Natural killer cell treated with Interleukin-12 subunit alpha and Interleukin-12 subunit beta and Interleukin-15 and Interleukin-18, amount 100 ng/mL, for 72 hours (primary cell): ENCODE results near the gene PDZD4. TPM values are rescaled to one million over a fixed set of nuclear protein-coding genes. Genes with fewer than 3 reads are reported as not detected.

Experiments
- ATAC-seq, 2 donors: fragments of 150-1000 bp; cut with Tn5 transposase in 1 of 2; sonication (Bioruptor Pico), chemical (Tn5 transposase) in 1 of 2; 2 replicates each; pipeline ENCODE4 v1.10.0; 2021
- DNase-seq: peaks from one replicate; pipeline ENCODE4 v3.0.0; 2022; ENCODE audit warnings: low spot score
- H3K27ac Mint-ChIP-seq, 2 donors: 1 replicate in 1 of 2; 2 replicates in 1 of 2; pipeline ENCODE4 v1.8.0; 2022; ENCODE audit warnings: mixed read lengths in 2 of 2, mild to moderate bottlenecking in 1 of 2, moderate library complexity in 1 of 2
- H3K27me3 Mint-ChIP-seq, 2 donors: 1 replicate in 1 of 2; 2 replicates in 1 of 2; pipeline ENCODE4 v1.8.0; 2022; ENCODE audit warnings: mixed read lengths in 2 of 2
- H3K36me3 Mint-ChIP-seq: one replicate; pipeline ENCODE4 v1.8.0; 2022; ENCODE audit warnings: mixed read lengths
- H3K4me1 Mint-ChIP-seq, 2 donors: 1 replicate in 1 of 2; 2 replicates in 1 of 2; pipeline ENCODE4 v1.8.0; 2022; ENCODE audit warnings: low read depth in 2 of 2, mixed read lengths in 2 of 2, mild to moderate bottlenecking in 1 of 2
- H3K4me3 Mint-ChIP-seq: one replicate; pipeline ENCODE4 v1.8.0; 2022; ENCODE audit warnings: mixed read lengths
- H3K9me3 Mint-ChIP-seq: 2 replicates; pipeline ENCODE4 v1.8.0; 2022; ENCODE audit warnings: mixed read lengths
- total RNA-seq, 2 donors: library from RNA; stranded (reverse); gene quantifications; one replicate each; pipeline ENCODE4 v1.2.3, GENCODE V29; 2022

The PDZD4 gene
- total RNA-seq, 2 donors from 2014 or later, result 2.2 to 2.7 TPM

DNA sequence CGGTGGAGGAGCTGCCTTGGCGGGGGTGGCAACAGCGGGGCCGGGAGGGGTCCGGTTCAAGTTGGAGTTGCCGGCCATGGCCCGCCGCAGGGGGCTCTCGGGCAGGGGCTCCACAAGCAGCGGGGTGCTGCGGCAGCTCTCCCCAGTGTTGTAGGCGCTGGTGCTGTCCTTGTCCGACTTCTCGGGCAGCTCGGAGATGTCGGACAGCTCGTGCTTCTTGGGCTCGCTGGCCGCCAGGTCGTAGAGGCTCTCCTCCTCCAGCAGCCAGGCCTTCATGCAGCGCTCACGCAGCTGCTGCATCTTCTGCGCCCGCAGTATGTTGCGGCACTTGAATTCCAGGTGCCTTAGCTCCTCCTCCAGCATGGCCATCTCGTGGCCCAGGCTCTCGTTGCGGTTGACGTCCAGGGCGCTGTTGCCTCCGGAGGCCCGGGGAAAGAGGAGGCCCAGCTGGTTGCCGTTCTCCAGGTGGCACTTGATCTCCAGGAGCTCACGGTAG, 26.2 kb downstream of the PDZD4 start:
- no peaks in the 10 kb centered on the region for H3K9me3 Mint-ChIP-seq
- no peak overlapping the region for H3K4me3 Mint-ChIP-seq
- ATAC-seq (no peak), DNase-seq (no peak)
- no peaks in the 10 kb centered on the region for H3K36me3 Mint-ChIP-seq
- peaks cover 0 to 6% of the 10 kb centered on the region in 2 donors for H3K4me1 Mint-ChIP-seq
- H3K27ac Mint-ChIP-seq, result no peak overlapping the region
- H3K27me3 Mint-ChIP-seq, result peaks cover 0 to 2% of the 10 kb centered on the region in 2 donors

DNA sequence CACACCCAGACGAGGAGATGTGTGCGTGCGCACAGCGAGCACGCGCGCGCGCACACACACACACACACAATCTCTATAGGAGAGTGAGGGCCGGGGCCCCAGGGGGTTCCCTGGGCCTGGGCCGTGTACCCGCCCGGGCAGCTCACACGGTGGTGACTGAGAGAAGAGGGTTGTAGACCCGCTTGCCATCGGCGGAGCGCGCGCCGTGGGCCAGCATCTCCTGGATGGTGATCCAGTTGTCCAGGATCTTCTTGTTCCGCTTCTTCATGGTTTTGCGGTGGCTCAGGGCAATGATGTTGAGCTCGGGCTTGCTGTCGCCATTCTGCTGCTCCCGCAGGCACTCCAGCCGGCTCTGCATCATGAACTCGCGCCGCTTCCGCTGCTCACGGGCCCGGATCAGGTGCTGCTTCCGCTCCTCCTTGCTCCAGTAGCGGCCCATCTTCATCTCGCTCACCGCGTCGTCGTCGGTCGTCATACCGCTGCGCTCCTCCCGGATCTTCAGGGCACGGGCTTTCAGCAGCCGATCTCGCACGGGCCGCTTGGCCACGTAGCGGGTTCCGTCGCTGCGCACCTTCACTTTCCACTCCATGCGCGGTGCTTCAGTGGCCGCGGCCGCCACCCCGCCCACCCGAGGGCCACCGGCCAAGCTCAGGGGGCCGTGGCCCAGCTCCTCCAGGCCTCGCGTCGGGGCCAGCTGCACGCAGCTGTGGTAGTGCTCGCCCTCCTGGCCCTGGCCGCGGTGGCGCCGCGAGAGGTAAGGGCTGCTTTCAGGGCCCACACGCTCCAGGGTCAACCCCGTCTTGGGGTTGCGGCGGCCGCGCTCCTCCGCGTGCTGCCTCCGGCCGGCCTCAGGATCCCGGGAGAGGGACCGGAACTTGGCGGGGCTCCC, 26.9 kb downstream of the PDZD4 start:
- H3K36me3 Mint-ChIP-seq, result no peaks in the 10 kb centered on the region
- H3K27me3 Mint-ChIP-seq, result peaks cover 0 to 2% of the 10 kb centered on the region in 2 donors
- H3K27ac Mint-ChIP-seq, result no peak overlapping the region
- ATAC-seq (no peak), DNase-seq (no peak)
- no peak overlapping the region for H3K4me3 Mint-ChIP-seq
- no peaks in the 10 kb centered on the region for H3K9me3 Mint-ChIP-seq
- peaks cover 0 to 3% of the 10 kb centered on the region in 2 donors for H3K4me1 Mint-ChIP-seq

DNA sequence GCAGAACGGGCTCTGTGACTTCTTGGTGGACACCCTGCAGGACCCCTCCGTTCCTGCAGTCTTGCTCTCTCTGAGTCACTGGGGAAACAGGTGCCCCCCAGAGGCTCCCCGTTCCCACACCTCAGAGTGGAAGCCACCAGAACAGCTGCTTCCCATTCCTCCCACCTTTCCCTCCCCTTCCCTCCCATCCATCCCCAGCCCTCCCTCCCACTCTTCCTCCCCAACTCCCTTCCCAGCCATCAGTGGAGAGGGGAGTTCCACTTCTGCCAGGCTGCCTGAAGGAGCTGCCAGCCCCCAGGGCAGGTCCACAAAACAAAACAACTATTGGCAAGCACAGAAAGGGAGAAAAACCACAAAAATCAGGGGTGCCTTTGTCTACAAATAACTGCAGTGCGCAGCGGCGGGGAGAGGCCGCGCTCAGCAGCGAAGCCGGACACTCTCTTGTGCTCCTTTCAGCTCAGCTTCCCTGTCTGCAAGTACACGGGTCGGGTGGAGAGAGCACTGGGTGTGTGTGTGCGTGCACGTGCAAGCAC, 27.8 kb downstream of the PDZD4 start:
- ATAC-seq, result no peak
- no peak overlapping the region for H3K4me3 Mint-ChIP-seq
- no peak overlapping the region for H3K27ac Mint-ChIP-seq
- DNase-seq, result no peak
- no peaks in the 10 kb centered on the region for H3K36me3 Mint-ChIP-seq
- no peaks in the 10 kb centered on the region for H3K4me1 Mint-ChIP-seq
- H3K9me3 Mint-ChIP-seq, result no peaks in the 10 kb centered on the region
- H3K27me3 Mint-ChIP-seq, result no peaks in the 10 kb centered on the region

DNA sequence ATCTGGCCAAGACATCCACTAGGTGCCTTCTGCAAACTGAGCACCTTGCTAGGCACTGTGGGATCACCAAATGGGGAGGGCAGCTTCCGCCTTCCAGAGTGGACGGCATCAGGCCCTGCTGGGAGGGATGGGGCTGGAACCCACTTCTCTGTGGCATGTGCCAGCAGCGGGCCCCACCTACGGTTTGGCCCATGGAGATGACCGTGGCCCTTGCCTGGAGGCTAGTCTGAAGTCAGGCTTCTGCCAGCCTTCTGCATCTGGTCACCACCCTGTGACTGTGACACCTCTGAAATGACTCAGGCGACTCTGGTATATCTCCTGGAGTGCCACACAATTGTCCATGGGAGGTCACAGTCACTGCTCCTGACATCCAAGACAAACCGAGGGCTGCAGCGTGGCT, 28.7 kb downstream of the PDZD4 start:
- DNase-seq, result no peak
- Mint-ChIP-seq H3K4me1 (no peaks in the 10 kb centered on the region), H3K27ac (no peak overlapping the region), H3K36me3 (no peaks in the 10 kb centered on the region), H3K9me3 (no peaks in the 10 kb centered on the region), H3K4me3 (no peak overlapping the region), H3K27me3 (no peaks in the 10 kb centered on the region)
- ATAC-seq, result no peak

DNA sequence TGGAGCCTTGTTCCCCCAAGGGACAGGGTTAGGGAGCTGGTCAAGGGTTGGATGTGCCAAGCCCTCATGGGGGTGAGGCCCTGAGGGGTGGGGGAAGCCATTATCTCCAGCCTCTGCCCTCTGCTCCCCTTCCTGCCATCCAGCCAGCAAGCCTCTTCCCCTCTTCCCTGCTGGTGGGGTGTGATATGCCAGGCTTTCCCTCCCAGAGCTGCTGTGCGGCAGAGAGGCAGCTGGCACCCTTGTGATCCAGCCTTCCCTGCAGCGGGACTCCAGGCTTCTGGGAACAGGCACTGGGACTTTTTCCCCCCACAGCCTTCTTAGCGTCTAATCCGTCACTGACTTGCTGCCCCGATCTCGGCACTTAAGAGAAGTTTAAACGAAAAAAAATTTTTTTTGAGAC, 29.6 kb downstream of the PDZD4 start:
- no peak for ATAC-seq
- Mint-ChIP-seq H3K36me3 (no peaks in the 10 kb centered on the region), H3K27ac (no peak overlapping the region), H3K4me1 (peaks cover 5 to 6% of the 10 kb centered on the region in 2 donors), H3K27me3 (no peaks in the 10 kb centered on the region), H3K9me3 (no peaks in the 10 kb centered on the region), H3K4me3 (no peak overlapping the region)
- no peak for DNase-seq

DNA sequence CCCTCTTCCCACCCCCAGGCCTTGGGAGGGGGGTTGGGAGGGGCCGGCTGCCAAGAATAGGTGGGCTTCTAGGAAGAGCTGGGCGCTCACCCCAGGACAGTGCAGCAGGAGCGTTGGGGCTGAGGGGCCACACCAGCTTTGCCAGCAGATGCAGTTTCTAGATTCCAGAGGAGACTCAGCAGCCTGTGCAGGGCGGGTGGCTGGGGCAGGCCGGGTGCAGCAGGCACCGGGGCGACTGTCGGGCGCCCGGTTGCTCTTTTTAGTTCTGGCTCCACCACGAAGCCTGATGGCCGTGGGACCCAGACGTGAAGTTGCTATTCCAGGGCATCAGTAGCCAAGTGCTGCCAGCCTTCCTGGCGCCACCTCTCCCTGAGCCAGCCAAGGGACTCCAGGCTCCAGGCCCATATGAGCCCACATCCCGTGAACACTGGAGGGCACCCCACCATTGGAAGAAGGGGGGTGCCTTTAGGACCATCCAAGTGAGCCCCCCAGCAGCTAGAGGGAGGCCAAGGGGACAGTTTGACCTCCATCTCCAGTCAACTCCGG, 30.1 kb downstream of the PDZD4 start:
- Mint-ChIP-seq H3K4me1 (peaks cover 5 to 6% of the 10 kb centered on the region in 2 donors), H3K9me3 (no peaks in the 10 kb centered on the region), H3K27me3 (no peaks in the 10 kb centered on the region), H3K27ac (no peak overlapping the region), H3K4me3 (no peak overlapping the region), H3K36me3 (no peaks in the 10 kb centered on the region)
- DNase-seq (no peak), ATAC-seq (no peak)

DNA sequence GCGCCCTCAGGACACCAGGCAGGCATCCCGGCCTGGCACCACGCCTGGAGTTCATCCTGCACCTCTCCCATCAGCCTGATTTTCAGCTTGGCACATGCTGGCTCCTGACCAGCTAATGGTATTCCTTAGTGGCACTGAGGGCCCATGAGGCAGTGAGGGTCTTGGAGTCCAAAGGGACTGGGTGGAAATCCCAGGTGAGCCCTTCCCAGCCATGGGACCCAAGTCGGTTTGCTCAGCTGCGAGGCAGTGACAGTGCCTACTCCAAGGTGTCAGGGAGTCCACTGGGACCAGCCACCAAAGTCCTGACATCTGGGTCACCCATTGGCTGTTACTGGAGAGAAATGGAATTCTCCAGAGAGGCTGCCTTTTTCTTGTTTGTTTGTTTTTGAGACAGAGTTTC, 31.0 kb downstream of the PDZD4 start:
- Mint-ChIP-seq H3K27ac (no peak overlapping the region), H3K27me3 (no peaks in the 10 kb centered on the region), H3K9me3 (no peaks in the 10 kb centered on the region), H3K4me1 (peaks cover 5 to 6% of the 10 kb centered on the region in 2 donors), H3K36me3 (no peaks in the 10 kb centered on the region), H3K4me3 (no peak overlapping the region)
- DNase-seq (no peak), ATAC-seq (no peak)

DNA sequence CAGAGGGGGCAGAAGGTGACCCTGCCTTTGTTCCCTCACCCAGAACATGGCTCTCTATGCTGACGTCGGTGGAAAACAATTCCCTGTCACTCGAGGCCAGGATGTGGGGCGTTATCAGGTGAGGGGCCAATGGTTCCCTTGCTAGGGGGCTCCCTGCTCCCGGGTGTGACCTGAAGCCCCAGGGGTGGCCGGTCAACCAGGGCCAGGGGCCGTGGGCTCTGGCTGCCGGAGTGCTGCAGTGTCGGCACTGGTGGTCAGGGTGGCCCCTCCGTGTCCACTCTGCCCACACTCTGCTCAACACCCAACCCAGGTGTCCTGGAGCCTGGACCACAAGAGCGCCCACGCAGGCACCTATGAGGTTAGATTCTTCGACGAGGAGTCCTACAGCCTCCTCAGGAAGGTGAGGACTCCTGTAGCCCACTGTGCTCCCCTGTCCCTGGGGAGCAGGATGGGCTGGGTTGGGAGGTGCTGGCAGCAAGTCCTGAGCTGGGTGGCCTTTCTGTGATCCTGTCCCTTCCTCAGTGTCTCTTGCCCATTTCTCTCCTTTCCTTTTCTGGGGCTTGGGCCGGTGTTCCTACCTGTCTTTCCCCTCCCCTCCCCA, 32.8 kb downstream of the PDZD4 start:
- no peak overlapping the region for H3K27ac Mint-ChIP-seq
- H3K27me3 Mint-ChIP-seq, result no peaks in the 10 kb centered on the region
- no peaks in the 10 kb centered on the region for H3K9me3 Mint-ChIP-seq
- no peak for DNase-seq
- no peak overlapping the region for H3K4me3 Mint-ChIP-seq
- no peak for ATAC-seq
- peaks cover 13 to 14% of the 10 kb centered on the region in 2 donors for H3K4me1 Mint-ChIP-seq
- no peaks in the 10 kb centered on the region for H3K36me3 Mint-ChIP-seq

DNA sequence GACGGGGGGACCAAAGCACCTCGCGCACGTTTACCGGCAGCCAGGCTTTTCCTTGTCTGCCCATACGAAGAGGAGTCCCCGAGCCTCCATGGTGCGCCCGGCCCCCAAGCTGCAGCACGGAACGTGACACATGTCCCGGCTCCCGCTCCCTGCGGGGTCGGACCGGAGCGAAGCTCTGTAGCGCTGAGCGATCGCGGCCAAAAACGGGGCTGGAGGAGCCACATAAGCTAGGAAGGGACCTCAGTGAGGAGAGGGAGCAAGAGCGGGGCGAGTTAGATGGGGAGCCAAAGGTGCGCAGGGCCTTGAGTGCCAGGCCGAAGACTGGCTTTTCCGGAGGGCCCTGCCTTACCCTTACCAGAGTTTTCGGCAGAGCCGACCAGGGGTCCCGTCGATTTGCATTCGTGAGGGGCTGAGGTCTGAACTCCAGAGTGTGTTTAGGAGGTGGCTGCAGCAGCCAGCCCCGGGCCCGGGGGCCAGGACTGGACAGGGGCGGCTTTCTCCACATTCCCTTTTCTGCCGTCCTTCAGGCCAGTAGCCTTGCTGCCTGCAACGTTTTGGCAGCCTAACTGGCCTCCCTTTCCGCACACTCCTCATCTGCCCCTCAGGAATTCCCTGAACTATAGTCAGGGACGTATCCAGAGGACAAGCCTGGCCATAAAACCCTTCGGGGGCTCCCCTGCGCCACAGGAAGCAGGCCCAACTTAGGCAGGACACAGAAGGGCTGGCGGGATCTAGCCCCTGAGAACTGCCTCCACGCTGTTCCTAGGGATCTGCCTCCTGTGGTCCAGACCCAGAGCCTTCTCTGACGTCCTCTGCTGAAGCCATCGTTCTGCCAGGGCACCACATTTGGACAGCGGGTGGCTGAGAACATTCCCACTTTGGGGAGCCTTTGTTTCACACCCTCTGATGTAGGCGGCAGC, 35.2 kb downstream of the PDZD4 start:
- Mint-ChIP-seq H3K27ac (peak overlapping the region; percentile 88 to 89), H3K27me3 (no peaks in the 10 kb centered on the region), H3K36me3 (no peaks in the 10 kb centered on the region), H3K4me1 (peaks cover 14 to 21% of the 10 kb centered on the region in 2 donors), H3K9me3 (no peaks in the 10 kb centered on the region), H3K4me3 (peak overlapping the region; percentile 92)
- ATAC-seq (peak in 1 of 2 donors; percentile 3), DNase-seq (no peak)

DNA sequence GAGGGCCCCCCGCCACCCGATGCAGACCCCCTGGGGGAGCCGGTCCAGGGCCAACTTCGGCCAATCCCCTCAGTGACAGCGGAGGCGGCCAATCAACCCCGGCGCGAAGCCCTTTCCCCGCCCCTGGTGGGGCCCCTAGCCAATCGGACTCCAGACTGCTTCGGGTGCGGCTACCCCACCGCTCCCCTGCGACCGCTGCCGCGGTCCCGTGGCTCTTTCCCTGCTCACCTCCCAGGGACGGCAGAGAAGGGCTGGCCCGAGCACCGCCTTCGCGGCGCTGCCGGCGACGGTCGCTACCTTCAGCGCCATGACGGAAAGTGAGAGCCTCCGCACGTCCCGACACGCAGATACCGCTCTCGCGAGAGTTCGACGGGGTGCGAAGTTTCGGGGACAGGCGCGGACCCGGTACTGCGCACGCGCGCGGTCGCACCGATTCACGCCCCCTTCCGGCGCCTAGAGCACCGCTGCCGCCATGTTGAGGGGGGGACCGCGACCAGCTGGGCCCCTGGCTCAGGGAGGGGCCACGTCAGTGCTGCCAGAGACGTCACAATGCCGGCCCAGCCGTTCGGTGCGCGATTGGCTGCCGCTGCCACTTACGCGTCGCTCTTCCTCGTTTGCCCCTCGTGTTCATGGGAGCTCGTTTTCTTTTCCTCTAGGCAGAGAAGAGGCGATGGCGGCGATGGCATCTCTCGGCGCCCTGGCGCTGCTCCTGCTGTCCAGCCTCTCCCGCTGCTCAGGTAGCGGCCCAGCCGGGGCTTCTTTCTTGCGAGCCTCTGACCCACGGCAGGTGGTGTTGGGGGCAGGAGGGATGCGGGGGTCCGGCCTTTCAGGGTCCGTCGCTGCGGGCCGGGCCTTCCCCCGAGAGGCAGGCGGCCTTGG, 36.1 kb downstream of the PDZD4 start, which contains the start of the genes IDH3G and SSR4:
TSS of gene IDH3G (minus strand) at position 358 of the 879 bp plus-strand sequence. CDS start at position 309, 49 bp downstream.
TSS of gene SSR4 (plus strand) at position 651 of the 879 bp plus-strand sequence. CDS start at position 671, 20 bp downstream.
- H3K4me1 Mint-ChIP-seq, result peaks cover 14 to 24% of the 10 kb centered on the region in 2 donors

DNA sequence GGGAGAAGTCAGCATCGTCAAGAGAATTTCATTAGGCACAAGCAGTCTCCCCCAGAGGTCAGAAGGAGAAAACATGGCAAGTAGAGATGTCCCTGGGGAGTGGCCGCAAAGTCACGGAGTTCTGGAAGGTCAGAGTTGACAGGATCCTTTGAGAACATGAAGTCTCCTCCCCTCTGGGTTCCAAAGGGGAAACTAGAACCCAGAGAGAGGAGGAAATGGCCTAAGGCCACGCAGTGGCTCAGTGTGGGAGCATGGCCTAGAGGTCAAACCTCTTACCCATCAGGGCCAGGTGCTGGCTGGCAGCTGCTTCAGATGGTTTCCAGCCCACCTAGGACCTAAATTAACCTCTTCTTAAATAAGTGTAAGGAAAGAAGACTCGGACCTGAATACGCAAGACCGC, 37.1 kb downstream of the PDZD4 start:
- H3K27ac Mint-ChIP-seq, result peak overlapping the region; percentile 88 to 89
- peaks cover 14 to 24% of the 10 kb centered on the region in 2 donors for H3K4me1 Mint-ChIP-seq
- DNase-seq (no peak), ATAC-seq (no peak)
- no peaks in the 10 kb centered on the region for H3K36me3 Mint-ChIP-seq
- H3K9me3 Mint-ChIP-seq, result no peaks in the 10 kb centered on the region
- peak overlapping the region; percentile 92 for H3K4me3 Mint-ChIP-seq
- no peaks in the 10 kb centered on the region for H3K27me3 Mint-ChIP-seq

More for the DNA sequence above, 36.1 kb downstream of the PDZD4 start, which contains the start of the genes IDH3G and SSR4:
- Mint-ChIP-seq H3K36me3 (no peaks in the 10 kb centered on the region), H3K4me3 (peak within 1 kb of the TSS; percentile 92), H3K9me3 (no peaks in the 10 kb centered on the region), H3K27ac (peak within 1 kb of the TSS; percentile 88 to 89), H3K27me3 (no peaks in the 10 kb centered on the region)
- ATAC-seq (peak; percentile 96), DNase-seq (peak; percentile 95)

DNA sequence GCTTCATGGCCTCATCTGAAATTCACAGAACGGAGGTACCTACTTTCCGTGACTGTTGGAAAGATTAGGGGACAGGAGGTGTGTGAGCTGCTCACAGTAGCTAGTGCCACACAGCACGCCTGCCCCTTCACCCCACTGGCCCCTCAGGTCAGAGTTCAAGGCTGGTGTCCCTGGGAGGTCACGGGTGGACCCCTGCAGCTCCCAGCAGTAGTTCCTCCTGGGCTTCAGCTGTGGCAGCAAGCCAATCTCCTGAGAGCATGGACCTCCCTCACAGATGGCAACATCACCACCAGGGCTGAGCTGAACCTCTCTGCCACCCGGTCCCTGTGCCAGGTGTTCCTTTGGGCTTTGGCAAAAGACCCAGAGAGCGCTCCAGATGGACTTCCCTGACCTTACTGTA, 38.0 kb downstream of the PDZD4 start:
- Mint-ChIP-seq H3K4me3 (peak overlapping the region; percentile 92), H3K36me3 (no peaks in the 10 kb centered on the region), H3K27ac (peak overlapping the region in 1 of 2 donors; percentile 88), H3K4me1 (peaks cover 14 to 24% of the 10 kb centered on the region in 2 donors), H3K27me3 (no peaks in the 10 kb centered on the region), H3K9me3 (no peaks in the 10 kb centered on the region)
- no peak for ATAC-seq
- DNase-seq, result no peak
